Amniotic stem cell (primary cell): ENCODE data around the gene STPG2.
"Not testable (repeated sequence)": the region's sequence is repeated elsewhere in the genome, so short reads cannot be mapped to it uniquely, and the experiment has no call there.

Experiments
- DNase-seq: peaks from one replicate; lab custom pipeline; 2025; lab: John Stamatoyannopoulos, UW

Gene STPG2

DNA sequence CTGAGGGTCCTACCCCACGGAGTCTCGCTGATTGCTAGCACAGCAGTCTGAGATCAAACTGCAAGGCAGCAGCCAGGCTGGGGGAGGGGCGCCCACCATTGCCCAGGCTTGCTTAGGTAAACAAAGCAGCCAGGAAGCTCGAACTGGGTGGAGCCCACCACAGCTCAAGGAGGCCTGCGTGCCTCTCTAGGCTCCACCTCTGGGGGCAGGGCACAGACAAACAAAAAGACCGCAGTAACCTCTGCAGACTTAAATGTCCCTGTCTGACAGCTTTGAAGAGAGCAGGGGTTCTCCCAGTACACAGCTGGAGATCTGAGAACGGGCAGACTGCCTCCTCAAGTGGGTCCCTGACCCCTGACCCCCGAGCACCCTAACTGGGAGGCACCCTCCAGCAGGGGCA, 509.4 kb downstream of the STPG2 start:
- not testable (repeated sequence) for DNase-seq

DNA sequence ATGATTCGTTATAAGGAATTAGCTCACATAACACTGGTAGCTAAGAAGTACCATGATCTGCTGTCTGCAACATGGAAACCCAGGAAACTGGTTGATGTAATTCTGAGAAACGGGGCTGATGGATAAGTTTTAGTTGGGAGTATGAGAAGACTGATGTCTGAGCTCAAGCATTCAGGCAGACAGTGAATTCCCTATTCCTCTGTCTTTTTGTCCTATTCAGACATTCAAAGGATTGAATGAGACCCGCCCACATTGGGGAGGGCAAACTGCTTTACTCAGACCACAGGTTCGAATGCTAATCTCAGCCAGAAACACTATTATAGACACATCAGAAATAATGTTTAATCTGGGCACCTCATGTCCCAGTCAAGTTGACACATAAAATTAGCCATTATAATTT, 515.5 kb downstream of the STPG2 start:
- no peak for DNase-seq

- DNase-seq, result no peak
Measured at GRCh38 chr4:97624204-97624603, 519.1 kb downstream of the STPG2 start.

DNA sequence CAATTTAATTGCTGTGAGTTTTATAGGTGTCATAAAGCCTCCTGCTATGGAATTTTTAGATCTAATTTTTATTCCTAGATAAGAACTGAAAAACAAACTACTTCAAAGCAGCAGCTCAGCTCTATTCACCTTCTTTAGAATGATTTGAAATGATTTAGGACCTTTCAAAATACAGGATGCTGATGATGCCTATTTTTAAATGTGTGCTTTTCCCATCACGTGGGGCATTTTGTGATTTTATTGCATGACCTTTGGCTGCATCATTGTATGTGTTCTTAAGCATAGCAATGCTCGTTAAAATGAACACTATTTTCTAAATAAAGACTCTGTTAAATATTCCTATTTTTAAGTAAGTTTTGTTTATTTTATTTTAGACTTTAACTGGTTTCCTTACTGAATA, 537.3 kb downstream of the STPG2 start:
- DNase-seq, result no peak

DNA sequence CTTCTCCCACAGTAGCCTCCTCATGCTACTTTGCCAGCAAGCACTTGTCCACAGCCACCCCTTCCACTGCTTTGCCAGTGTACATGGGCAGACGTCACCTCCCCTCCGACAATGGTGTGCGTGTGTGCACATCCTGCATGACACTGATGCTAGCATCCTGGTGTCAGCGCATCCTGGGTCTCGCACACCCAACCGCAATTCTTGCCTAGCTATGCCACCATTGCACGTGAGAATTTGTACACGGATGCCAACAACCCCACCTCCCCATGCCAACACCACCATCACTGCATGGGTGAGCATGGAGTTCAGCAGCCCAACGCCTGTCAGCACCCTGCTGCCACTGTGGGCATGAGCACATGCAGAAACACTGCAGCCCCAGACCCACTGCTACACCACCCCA, 550.0 kb downstream of the STPG2 start:
- no peak for DNase-seq

DNA sequence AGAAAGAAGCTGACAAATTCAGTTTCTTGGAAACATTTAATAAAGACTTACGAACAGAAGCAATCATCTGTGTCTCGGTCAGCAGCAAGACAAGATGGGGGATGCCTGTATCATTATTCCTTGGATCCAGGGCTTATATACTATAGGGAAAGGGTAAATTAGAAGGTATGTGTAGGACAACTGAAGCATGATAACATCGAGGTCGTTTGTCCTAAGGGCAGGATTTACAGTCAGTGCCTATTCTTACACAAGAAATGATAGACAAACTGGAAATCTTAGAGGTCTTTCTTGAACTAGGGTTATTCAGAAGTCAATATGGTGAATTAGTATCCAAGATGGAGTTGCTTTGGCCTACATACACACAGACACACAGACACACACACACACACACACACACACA, 553.0 kb downstream of the STPG2 start:
- no peak for DNase-seq

- no peak for DNase-seq
Measured at GRCh38 chr4:97589481-97590196, 553.6 kb downstream of the STPG2 start.

GRCh38 chr4:97587912-97588311, 555.4 kb downstream of the STPG2 start:
- DNase-seq, result no peak

GRCh38 chr4:97585274-97585673, 558.0 kb downstream of the STPG2 start:
- DNase-seq, result no peak

- no peak for DNase-seq
Measured at GRCh38 chr4:97582890-97583289, 560.4 kb downstream of the STPG2 start.

DNA sequence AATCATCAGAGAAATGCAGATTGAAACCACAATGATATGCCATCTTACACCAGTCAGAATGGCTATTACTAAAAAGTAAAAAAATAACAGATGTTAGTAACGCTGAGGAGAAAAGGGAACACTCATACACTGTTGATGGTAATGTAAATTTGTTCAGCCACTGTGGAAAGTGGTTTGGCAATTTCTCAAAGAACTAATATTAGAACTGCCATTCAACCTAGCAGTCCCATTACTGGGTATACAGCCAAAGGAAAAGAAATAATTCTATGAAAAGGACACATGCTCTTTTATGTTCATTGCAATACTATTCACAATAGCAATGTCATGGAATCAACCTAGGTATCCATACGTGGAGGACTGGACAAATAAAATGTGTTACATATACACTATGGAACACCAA, 566.3 kb downstream of the STPG2 start:
- no peak for DNase-seq

- DNase-seq, result no peak
Measured at GRCh38 chr4:97560009-97560408, 583.3 kb downstream of the STPG2 start.

DNA sequence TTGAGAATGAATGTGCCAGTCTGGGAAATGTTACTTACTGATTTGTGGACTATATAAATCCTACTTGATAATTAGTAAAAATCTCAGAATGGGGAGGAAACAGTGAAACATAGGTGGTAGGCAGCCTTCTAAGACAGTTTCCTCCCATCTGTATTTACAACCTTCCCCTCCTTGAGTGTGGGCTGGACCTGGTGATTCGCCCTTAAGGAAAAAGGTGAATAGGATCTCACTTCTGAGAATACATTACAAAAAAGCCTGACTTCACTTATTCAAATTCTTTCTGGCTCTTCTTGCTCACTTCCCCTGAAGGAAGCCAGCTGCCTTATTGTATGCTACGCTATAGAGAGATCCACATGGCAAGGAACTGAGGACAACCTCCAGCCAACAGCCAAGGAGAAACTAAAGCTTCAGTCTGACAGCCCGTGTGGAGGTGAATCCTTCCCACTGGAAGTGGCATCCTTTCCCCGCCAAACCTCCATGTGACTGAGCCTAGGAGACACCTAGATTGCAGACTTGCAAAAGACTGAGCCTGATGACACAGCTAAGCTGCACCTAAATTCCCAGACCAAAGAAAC, 585.0 kb downstream of the STPG2 start:
- no peak for DNase-seq

- DNase-seq, result not testable (repeated sequence)
Measured at GRCh38 chr4:97550637-97551036, 592.6 kb downstream of the STPG2 start.

DNA sequence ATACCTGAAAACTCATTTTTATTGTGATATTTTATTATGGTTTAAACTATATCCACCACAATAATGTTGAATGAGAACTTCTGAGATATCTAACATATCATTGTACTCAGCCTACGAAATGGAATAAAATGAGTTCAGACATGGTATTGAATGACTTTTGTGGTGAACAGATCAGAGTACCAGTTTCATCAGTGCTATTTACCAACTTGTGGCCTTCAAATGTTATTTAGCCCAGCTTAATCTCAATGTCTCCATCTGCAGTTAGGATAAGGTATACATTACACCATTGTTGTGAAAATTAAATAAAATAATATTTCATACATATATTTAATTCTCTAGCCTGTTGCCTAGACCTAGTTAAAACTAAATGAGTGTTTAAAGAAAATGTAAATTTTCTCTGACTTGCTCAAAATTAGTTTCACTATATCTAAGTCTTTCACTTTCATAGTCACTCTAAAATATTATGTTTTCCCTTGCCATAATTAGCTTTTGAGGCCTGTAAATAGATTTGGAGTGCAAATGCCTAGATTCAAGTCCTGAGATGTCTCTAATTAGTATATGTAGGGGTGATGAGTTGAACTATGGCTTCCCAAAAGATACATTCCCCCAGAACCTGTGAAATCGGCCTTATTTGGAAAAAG, 594.2 kb downstream of the STPG2 start:
- no peak for DNase-seq

DNA sequence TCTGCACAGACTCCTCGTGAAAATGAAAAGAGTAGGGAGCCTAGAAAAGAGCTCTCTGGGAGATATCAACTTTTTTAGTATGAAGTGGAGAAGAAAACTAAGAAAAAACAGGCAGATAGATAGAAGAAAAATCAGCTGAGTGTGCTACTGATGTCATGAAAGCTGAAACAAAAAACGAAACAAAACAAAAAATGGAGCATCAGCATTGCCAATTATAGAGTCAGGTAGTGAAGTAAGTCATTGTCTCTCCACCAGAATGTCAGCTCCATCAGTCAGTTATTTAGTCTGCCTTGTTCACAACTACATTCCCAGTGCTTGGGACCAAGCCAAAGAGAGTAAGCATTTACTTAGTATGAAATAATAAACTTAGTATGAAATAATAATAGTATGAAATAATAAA, 595.1 kb downstream of the STPG2 start:
- DNase-seq, result no peak

DNA sequence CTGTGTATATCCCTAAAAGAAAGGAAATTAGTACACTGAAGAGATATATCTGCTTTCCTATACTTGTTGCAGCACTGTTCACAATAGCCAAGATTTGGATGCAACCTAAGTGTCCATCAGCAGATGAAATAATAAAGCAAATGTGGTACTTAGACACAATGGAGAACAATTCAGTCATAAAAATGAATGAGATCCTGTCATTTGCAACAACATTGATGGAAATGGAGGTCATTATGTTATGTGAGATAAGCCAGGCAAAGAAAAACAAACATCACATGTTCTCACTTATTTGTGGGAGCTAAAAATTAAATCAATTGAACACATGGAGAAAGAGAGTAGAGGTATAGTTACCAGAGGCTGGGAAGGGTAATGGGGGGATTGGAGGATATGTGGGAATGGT, 611.9 kb downstream of the STPG2 start:
- DNase-seq, result no peak

GRCh38 chr4:97530676-97531075, 612.6 kb downstream of the STPG2 start:
- DNase-seq, result no peak

DNA sequence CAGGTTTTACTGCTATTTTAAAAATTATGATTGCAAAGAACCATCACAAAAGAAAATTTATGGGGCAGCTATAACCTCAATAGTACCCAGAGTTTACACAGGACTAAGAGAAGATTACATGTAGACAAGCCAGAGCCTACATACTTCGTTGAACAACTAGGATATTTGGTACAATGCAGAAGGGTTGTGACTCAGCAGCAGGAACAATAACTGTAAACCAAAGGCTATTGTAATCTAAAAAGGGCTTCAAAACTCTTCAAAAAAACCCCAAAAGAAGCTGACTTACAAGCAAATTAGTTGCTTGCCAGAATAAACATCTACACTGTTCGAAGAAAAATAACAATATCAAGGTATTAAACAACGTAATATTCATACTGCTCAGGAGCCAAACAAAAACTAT, 618.0 kb downstream of the STPG2 start:
- no peak for DNase-seq

GRCh38 chr4:97517939-97518338, 625.3 kb downstream of the STPG2 start:
- DNase-seq, result no peak

- no peak for DNase-seq
Measured at GRCh38 chr4:97513917-97514316, 629.4 kb downstream of the STPG2 start.
